Calu3 (cell line): ENCODE measurements around the gene JAK2. TPM values are rescaled to one million over a fixed set of nuclear protein-coding genes. Genes with fewer than 3 reads are reported as not detected.

Experiments
- BruUV-seq: library from RNA; stranded (reverse); fragments of 400-500 nt; replicated peaks from 2 replicates; lab custom pipeline; 2021; lab: Mats Ljungman, UMichigan
- CTCF ChIA-PET: fragments of 300-600 bp; sonication (Branson Sonifier 250); formaldehyde crosslinking; loops from one replicate; lab custom pipeline; 2022; ENCODE audit warnings: antibody characterized with exemption; lab: Charles Lee
- DNase-seq: peaks from one replicate; pipeline ENCODE4 v3.0.0; 2022
- H3K27ac Mint-ChIP-seq: one replicate; pipeline ENCODE4 v1.8.0; 2022; ENCODE audit warnings: mixed read lengths; ENCODE audit not compliant: unreplicated experiment
- H3K27me3 Mint-ChIP-seq: one replicate; pipeline ENCODE4 v1.8.0; 2022; ENCODE audit warnings: mixed read lengths; ENCODE audit not compliant: unreplicated experiment
- H3K36me3 Mint-ChIP-seq: one replicate; pipeline ENCODE4 v1.8.0; 2022; ENCODE audit warnings: mild to moderate bottlenecking, moderate library complexity, mixed read lengths; ENCODE audit not compliant: insufficient read depth, unreplicated experiment
- H3K4me1 Mint-ChIP-seq: one replicate; pipeline ENCODE4 v1.8.0; 2022; ENCODE audit warnings: mild to moderate bottlenecking, low read depth, mixed read lengths; ENCODE audit not compliant: unreplicated experiment
- H3K4me3 Mint-ChIP-seq: one replicate; pipeline ENCODE4 v1.8.0; 2022; ENCODE audit warnings: mild to moderate bottlenecking, low read depth, moderate library complexity, mixed read lengths; ENCODE audit not compliant: unreplicated experiment
- H3K9me3 Mint-ChIP-seq: one replicate; pipeline ENCODE4 v1.8.0; 2022; ENCODE audit warnings: low read depth, mixed read lengths; ENCODE audit not compliant: unreplicated experiment
- CTCF ChIP-seq: fragments of 200-600 bp; IDR thresholded peaks from one replicate; pipeline ENCODE4 v1.8.0; 2022; ENCODE audit warnings: antibody characterized with exemption; ENCODE audit not compliant: unreplicated experiment
- intact Hi-C: fragments of 100-400 bp; cut with micrococcal nuclease; formaldehyde crosslinking; loops from one replicate; pipeline ENCODE4 v1.10.0; 2022; ENCODE audit not compliant: unreplicated experiment
- total RNA-seq: library from RNA; stranded (reverse); gene quantifications from 2 replicates; pipeline ENCODE4 v1.2.3, GENCODE V29; 2022

The JAK2 gene
- total RNA-seq, 1 experiment from 2014 or later = 6.3 TPM

DNA sequence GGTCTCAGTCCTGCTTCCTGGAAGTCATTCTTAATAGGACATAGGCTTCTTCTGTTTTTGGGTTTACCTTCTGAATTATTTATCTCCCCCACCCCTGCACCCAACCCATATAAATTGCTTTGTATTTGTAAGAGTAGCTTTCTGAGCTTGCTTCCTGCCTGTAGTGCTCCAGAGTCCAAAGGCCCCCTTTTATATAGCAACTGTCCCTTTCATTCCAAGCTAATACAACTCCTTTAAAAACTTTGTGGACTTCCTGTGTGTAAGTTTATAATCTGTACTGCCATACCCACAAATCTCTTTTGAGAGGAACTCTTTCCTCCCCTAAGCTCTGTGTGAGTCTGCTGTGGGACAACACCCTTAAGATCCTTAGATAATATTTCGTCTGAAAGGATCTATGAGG lies 7.8 kb downstream of the JAK2 start:
- Mint-ChIP-seq H3K27me3 (no peaks in the 10 kb centered on the region), H3K9me3 (no peaks in the 10 kb centered on the region), H3K4me1 (no peaks in the 10 kb centered on the region), H3K27ac (no peak overlapping the region), H3K4me3 (no peak overlapping the region), H3K36me3 (no peaks in the 10 kb centered on the region)
- DNase-seq = no peak
- no peak for TF ChIP-seq CTCF
- intact Hi-C loops = no loop called here
- no TSS peak for BruUV-seq
- CTCF ChIA-PET = no interaction called here

- Mint-ChIP-seq H3K4me1 (no peaks in the 10 kb centered on the region), H3K9me3 (no peaks in the 10 kb centered on the region), H3K4me3 (no peak overlapping the region), H3K27ac (no peak overlapping the region), H3K36me3 (no peaks in the 10 kb centered on the region), H3K27me3 (no peaks in the 10 kb centered on the region)
- no TSS peak for BruUV-seq
- TF ChIP-seq CTCF = no peak
- CTCF ChIA-PET = no interaction called here
- intact Hi-C loops = no loop called here
- DNase-seq = no peak
These were observed 9.3 kb downstream of the JAK2 start for GRCh38 chr9:4994166-4994890.

DNA sequence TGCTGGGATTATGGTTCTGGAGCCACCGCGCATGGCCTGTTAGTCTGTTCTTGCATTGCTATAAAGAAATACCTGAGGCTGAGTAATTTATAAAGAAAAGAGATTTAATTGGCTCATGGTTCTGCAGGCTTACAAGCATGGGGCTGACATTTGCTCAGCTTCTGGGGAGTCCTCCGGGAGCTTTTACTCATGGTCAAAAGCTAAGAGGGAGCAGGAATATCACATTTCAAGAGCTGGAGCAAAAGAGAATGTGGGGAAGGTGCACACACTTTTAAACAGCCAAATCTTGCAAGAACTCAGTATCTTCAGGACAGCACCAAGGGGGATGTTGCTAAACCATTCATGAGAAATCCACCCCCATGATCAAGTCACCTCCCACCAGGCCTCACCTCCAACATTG lies 12.1 kb downstream of the JAK2 start:
- CTCF ChIA-PET = interaction anchor here (0.6 to 0.7 kb wide), 2 partner anchors 229 to 244 kb away, joined by 4 read pairs; no protein-coding TSS in a partner anchor
- Mint-ChIP-seq H3K4me3 (no peak overlapping the region), H3K9me3 (no peaks in the 10 kb centered on the region), H3K27ac (no peak overlapping the region), H3K27me3 (no peaks in the 10 kb centered on the region), H3K4me1 (no peaks in the 10 kb centered on the region), H3K36me3 (no peaks in the 10 kb centered on the region)
- no peak for TF ChIP-seq CTCF
- no peak for DNase-seq
- intact Hi-C loops = no loop called here
- BruUV-seq = no TSS peak

DNA sequence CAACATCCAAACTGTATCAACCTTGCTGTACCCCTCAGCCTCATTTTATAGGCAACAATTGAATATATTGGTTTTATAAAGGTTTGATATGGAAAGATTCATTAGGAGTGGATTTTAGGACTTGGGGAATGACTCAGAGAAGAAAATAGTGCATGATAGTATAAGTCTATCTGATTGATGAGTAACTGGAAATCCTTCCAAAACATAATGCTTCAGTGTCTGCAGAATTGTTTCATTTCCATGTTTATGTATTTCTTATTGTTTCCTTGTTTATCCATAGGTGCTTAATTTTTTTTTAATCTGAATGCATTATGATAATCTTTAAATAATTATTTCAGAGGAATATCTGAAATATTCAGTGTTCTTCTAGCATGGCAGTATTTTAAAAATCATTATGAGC lies 12.6 kb downstream of the JAK2 start:
- H3K36me3 Mint-ChIP-seq = no peaks in the 10 kb centered on the region
- no peak for TF ChIP-seq CTCF
- H3K27ac Mint-ChIP-seq = no peak overlapping the region
- H3K4me1 Mint-ChIP-seq = no peaks in the 10 kb centered on the region
- BruUV-seq = no TSS peak
- H3K4me3 Mint-ChIP-seq = no peak overlapping the region
- no peaks in the 10 kb centered on the region for H3K9me3 Mint-ChIP-seq
- CTCF ChIA-PET = interaction anchor here (0.6 kb wide), 1 partner anchor 229 kb away, joined by 4 read pairs; no protein-coding TSS in a partner anchor
- intact Hi-C loops = no loop called here
- no peak for DNase-seq
- H3K27me3 Mint-ChIP-seq = no peaks in the 10 kb centered on the region
